Epidermal melanocyte (primary cell): ENCODE results near the gene MAD1L1.
"Not testable (repeated sequence)": the region's sequence is repeated elsewhere in the genome, so short reads cannot be mapped to it uniquely, and the experiment has no call there.

Source experiments
- DNase-seq: peaks from one replicate; pipeline ENCODE4 v3.0.0; 2011; ENCODE audit warnings: low spot score; ENCODE audit not compliant: insufficient read length

Gene MAD1L1

DNA sequence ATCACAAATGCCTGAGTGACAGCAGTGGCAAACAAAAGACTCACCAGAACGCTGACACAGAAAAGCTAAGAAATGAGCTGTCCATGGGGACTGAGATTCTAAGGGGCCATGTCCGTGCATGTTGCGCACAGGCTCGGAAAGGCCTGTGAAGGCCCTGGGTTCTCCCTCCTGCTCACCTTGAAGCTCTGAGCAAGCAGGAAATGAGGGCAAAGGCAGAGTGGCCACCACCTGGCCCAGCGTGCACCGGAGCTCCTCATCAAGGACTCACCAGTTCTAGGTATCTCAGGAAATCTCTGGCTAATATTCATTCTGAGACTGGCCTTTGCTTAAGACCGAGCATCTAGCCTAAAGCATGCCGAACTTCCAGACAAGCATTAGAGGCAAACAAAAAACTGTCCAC lies 52.7 kb downstream of the MAD1L1 start:
- no peak for DNase-seq

GRCh38 chr7:2175514-2175913 lies 57.2 kb downstream of the MAD1L1 start:
- peak; percentile 96 for DNase-seq

- DNase-seq = no peak
Observed at GRCh38 chr7:2175091-2175490, 57.7 kb downstream of the MAD1L1 start.

GRCh38 chr7:2173189-2173827 lies 59.4 kb downstream of the MAD1L1 start:
- no peak for DNase-seq

- no peak for DNase-seq
Observed at GRCh38 chr7:2172311-2173188, 60.2 kb downstream of the MAD1L1 start.

- DNase-seq = no peak
Observed at GRCh38 chr7:2171855-2172254, 60.9 kb downstream of the MAD1L1 start.

DNA sequence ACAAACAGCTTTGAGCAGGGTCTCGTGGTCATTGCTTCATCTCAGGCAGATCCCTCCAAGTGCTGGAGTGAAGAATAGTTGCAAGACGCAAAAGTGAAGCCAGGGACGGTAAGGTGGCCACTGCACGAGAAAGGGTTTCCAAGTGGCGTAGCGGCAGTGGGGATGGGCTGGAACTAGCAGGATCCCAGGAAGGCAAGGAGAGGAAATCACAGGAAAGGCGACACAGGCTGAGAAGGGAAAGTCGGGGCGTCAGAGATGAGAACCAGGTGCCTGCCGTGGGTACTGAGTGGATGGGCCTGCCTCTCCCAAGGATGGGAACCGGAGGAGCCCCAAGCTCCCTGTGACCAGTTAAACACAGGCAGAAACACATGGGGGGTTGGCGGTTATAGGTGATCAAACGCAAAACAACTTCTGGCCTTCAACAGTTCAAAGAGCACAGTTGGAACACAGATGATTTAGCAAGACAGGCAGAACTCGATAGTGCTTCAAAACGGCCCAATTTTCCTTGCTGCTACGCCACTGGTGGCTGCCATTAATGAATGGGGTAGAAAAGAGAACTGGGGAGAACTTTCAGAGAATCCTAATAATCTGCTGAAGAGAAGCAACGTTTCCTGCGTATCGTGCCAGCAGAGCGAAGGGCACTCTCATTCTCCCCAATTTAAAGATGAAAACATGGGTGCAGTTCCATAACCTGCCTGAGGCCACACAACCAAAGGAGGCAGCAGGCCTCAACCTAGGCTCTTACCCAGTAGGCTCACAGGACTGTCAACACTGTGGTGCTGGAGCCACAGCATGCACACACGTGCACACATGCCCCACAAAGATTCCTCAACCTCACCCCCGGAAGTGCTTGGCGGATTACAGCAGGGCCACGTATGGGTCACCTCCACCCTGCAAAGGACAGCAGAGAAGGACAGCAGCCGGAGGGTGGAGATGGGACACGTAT lies 61.9 kb downstream of the MAD1L1 start:
- DNase-seq = no peak

GRCh38 chr7:2169923-2170575 lies 62.7 kb downstream of the MAD1L1 start:
- DNase-seq = no peak

GRCh38 chr7:2168615-2169311 lies 64.0 kb downstream of the MAD1L1 start:
- DNase-seq = no peak

DNA sequence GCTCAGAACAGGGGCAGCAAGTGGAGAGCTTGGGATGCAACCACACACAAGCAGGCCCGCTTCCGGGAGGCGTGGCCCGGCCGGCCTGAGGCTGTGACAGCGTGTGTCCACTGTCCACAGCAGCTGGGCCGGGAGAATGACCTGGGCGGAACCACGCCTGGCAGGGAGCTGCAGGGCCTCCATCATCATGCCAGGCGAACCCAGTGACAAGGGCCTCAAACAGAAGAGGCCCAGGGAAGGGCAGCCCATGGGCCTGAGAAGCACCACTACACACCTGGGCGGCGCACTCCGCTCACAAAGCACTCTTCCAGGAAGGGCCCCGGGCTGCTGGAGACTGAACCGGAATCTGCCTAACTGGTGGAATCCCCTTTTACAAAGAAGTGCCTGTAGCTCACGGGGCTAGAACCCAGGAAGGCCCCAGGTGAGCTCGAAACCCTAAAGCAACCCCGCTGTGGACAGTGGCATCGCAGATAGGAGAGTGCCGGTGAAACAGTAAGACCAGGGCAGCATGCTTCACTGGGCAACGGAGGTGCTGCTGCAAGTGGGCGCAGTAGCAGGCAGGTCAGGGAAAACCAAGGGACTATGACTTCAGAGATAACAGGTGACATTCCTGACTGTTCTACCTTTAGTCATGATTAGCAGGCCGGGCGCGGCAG lies 66.0 kb downstream of the MAD1L1 start:
- DNase-seq = peak; percentile 74

DNA sequence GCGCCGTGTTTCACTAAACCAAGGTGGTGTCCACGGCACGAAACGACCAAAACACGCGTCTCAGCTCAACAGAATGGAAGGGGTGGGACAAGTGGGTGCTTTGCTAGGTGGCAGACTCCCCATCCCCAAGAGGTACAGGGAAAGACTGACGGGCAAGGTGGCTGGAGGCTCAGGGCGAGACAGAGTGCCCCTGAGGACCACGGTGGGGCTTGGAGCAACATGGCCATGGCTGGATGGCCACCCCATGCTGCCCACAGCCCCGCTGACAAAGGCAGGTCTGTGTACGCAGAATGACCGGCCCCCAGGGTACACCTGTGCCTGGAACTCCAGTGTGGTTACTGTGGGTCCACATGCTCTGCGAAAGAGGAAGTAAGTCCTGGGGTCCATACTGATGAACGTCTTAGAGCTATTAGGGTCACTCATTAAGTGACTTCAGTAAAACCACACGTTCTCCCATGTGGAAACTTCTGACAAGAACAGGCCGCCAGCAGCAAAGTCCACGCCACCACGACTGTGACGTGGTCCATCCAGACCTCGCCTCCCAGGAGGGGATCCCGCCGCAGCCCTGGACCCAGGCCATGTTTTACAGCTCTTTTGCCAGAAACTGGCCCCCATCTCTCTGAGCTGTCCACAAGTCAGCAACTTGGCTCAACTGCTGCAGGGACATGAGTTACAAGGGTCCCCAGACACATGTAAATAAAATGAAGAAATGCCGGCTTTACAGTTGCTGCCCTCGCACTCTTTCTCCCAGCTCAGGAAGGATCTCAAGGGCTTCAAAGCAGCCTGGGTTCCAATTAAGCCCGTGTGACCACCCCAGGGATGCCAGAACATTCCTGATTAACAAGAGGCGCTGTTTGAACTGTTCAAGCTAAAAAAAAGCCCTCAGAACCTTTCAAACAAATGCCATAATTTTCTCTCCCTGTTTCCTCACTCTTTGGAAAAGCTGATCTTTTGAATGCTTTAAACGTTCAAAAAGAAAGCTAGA lies 66.8 kb downstream of the MAD1L1 start:
- no peak for DNase-seq

DNA sequence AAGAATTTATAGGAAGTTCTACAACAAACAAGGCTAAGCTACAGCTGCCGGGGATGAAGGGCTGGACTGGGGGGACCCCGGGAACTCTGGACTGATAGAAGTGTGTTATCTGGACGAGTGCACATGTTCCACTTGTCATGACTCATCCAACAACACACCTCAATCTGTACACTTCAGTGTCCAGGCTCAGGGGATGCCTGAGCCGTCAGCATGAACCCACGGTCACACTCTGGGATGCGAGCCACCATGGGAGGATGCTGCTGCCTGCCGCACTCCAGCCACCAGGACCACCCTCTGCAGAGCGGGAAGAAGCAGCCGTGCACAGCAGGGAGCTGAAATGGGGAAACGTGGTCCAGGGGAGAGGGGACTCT lies 67.5 kb downstream of the MAD1L1 start:
- no peak for DNase-seq

GRCh38 chr7:2164646-2165045 lies 68.1 kb downstream of the MAD1L1 start:
- no peak for DNase-seq

DNA sequence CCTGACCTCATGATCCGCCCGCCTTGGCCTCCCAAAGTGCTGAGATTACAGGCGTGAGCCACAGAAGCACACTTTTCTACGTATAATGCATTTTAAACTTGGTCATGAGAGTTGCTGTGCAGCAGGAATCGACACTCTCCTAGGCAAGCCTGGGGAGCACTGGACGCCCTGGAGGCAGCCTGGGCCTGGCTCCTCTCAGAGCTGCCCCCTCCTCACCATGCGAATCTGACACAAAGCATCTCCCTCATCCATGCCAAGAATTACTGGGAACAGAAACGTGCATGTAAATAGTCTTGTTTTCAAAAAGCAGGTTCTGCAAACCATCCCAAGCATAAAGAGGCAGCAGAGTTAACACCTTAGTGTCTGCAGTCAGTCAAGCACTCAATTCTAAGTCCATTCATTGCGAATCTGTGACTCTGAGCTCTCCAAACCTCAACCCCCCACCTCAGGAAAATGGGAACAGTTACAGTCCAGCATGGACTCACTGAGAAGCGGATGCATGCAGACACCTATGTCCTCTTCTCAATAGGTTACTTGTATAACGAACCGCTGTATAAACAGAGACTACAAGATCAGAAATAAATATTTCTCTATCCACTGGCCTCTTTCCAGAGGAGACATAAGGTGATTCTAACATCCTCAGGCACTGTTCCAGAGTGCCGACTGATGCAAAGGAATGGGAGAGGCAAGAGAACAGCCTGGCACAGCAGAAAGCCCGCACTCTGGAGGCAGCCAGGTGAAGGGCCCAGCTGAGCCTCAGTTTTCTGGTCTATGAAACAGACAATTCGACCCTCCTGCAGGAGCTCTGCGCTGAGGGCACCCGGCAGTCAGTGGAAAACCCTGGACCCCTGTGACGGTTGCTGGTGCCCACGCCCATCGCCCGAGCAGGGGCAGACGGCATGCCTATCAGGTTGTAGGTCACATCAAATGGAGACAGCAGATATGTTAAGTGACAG lies 68.9 kb downstream of the MAD1L1 start:
- DNase-seq = no peak

DNA sequence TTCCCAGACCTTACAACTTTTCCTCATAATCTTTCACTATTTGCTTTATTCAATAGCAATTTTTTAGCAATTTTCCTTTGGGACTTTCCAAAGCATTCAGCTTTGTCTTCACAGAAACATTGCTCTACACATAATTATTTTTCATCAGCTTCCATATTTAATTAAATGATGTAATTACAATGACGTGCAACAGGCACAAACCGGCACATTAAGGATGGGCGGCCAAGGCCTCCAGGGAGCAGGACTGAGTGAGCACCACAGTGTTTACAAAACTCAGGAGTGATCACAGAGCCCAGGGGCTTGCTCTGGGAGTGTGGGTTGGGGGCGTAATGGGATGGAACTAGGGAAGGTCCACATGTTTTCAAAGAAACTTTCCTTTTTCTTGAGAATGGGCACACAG lies 69.8 kb downstream of the MAD1L1 start:
- no peak for DNase-seq

- DNase-seq = not testable (repeated sequence)
Observed at GRCh38 chr7:2162004-2162902, 70.5 kb downstream of the MAD1L1 start.

- DNase-seq = no peak
Observed at GRCh38 chr7:2159176-2159520, 73.6 kb downstream of the MAD1L1 start.
